NCI-H2107 treated with DMSO at 0.1 percent for 48 hours (cell line): ENCODE data around the gene CHRNB2.

Source experiments
- DNase-seq: peaks from one replicate; lab custom pipeline; 2025; ENCODE audit not compliant: unreplicated experiment; lab: John Stamatoyannopoulos, UW

Gene CHRNB2

DNA sequence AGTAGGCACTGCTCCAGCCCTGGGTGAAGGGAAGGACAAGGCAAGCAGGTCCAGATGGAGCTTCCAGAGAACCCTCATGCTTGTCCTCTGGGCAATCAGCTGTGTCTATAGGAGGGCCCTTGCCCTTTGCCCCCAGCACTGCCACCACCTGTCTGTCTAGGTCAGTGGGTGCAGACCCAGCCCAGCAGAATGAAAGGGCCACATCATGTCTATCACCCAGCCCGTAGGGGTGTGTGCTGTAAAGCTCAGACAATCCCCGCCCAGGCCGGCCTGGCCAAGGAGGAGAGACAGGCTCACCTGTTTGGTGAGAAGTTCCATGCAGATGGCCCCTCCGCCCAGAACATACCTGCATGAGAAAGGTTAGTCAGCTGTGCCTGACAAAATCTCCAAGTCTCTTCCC is 16.1 kb upstream of the CHRNB2 start:
- no peak for DNase-seq

DNA sequence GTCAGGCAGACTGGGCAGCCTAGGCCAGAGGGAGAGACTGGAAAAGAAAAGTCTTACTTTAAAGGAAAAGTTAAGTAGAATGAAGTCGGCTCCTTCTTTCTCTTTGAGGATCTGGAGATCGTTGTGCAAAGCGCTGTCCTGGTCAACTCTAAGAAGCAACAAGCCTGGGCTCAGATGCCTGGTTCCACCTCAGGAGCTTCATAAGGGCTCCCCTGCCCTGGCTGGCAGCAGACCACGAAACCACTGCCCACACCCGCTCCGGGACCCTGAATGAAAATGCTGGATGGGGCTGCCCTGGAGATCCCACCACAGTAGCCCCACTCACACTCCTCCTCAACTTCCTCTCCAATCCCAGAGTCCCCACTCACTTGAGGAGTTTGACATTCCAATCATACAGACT is 15.5 kb upstream of the CHRNB2 start:
- no peak for DNase-seq

DNA sequence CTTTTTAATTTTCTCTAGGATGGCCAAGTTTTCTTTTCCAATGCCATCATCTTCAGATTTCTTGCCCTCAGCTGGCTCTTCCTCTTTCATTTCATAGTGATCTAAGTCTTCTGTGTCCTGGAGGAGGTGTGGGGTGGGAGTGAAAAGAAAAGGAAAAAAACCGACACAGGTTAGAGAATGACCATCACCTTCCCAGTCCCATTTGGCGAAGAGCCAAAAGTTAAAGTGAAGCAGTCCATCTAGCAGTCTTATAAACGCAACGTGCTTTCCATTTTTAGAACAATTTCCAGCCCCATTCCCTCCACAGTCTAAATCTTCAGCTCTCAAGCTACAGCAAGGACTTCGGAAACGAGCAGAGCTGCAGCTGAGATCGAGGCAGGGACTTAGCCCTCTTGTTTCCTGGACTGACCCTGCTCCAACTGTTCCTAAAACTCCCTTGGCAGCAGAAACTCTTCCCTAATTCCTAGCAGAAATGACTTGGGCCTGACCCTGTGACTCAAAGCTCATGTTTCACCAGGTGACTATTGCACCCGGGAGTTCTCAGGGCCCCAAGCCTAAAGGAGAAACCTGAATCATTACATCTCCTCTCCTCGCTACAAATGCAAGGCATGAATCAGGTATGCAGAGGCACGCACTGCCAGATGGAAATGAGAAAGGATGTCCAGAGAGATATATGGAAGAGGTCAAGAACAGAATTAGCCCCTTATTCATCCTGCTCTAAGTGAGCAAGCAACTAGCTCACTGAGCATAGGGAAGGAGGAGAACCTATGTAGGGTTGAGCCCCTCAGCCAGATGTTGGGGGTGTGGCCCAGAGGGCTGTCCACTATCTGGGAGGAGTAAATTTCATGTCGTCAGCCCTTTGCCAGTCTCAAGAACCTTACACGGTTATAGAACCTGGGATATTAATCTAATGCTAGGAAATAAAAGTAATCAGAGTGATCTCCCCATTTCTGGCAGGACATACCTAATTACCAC is 14.2 kb upstream of the CHRNB2 start:
- no peak for DNase-seq

DNA sequence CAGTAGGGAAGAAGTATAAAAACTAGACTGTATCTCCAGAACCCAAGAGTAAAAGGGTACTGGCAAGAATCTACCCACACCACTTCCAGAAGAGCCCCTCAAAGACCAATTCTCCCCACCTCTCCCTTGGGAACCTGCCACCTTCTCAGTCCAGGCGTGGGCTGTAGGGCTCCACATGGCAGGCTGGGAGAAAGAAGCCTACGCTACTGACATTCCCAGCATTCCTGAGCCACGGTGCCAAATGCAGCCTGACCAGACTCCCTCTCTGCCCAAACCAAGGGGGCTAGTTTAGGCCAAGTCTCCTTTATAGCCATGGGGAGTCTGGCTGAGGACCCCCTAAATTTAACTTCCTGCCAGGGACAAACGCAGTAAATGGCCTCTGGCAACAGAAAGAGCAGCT is 11.2 kb upstream of the CHRNB2 start:
- no peak for DNase-seq

DNA sequence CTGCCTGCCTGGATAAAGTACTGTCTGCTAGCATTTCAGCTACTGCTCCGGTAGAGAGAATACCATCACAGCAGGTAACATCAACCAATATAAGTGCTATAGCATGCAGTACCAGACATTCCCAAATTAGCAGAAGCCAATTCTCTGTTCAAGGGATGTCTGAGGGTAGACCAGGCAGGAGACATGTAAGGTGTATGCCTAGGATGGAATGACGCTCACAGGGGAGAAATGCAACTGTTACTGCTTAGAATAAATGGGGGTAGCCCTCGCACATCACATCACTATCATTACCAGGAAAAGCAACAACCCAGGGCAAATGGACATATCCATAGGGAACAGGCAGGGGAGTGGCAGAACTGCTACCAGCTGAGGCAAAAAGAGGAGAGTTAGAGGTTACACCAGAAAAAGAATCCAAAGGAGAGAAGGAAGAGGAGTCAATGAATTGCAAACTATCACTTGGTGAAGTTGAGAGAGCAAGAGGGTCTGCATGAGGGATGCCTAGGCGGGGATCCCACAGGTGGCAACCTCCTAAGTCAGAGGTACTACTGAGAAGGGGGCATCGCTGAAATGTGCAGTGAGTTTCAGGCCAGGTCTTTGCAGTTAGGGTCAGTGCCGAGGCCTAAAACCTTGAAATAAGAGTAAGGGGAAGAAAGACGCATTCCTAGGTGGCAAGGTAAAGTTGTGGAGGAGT is 10.2 kb upstream of the CHRNB2 start:
- DNase-seq = no peak

DNA sequence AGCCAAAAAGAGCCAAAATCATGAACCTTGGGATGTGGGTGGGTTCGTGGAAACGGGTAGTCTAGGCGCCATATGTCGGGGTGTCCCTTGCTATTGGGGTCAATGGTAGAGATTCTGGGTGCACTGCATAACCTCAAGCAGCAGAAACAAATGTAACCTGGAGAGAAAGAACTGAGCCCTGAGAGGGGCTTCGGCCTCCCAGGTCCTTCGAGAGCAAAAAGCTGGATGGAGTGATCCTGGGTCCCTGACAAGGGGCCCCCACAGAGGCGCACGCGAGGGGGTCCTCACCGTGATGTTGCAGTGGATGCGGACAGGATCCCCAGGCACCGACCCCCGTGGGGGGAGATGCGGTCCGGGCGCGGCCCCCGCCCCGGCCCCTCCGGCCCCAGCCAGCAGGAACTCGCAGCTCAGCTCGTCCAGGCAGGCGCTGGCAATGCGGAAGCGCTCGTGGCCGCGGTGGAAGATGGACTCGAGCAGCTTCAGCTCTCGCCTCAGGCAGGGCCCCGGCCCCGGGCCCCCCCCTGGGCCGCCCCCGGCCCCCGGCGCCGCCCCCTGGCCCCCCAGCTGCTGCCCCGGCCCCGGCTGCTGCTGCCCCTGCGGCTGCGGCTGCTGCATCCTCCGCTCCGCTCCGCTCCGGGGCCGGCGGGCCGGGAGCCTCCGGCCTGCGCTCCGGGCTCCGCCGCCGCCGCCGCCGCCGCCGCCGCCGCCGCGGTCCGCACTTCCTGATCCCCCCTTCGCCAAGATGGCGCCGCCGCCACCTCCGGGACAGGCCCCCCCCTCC is 9.4 kb upstream of the CHRNB2 start, which contains the start of gene UBE2Q1:
Gene UBE2Q1, minus strand, starts transcription at position 724 of the 781 bp plus-strand sequence. Its CDS starts 109 bp downstream, at position 615.
- DNase-seq = no peak

DNA sequence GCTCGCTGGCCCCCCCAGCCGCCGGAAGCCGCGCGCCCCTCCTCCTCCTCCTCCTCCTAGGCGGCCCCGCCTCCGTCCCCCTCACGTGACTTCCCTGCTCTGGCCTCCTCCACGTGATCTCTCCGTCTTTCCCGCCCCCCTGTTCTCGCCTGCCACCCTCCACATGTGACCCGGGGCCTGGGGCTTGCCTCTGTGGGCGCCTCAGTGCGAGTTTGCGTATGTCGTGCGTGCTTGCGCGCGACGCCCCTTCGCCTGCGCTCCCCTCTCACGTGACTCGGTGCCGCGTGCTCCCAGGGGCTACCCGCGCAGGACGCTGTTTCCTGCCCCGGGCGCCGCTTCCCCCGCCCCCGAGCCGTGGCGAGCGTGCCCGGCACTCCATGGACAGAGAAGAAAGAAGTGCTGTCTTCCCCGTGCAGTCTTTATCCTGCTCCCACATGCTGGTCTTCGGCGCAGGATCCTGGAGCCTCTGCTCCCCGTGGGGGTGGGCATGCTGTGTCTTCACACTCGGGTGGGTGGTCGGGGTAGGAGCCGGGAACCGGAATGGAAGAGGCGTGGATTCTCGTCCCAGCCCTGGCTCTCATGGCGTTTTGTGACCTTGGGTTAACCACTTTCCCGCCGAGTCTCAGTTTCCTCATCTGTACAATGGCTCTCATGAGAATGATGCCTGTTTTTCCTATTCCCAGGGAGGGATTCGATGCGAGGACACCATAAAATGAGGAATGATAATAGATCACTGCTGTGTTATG is 8.7 kb upstream of the CHRNB2 start:
- DNase-seq = peak; percentile 99

DNA sequence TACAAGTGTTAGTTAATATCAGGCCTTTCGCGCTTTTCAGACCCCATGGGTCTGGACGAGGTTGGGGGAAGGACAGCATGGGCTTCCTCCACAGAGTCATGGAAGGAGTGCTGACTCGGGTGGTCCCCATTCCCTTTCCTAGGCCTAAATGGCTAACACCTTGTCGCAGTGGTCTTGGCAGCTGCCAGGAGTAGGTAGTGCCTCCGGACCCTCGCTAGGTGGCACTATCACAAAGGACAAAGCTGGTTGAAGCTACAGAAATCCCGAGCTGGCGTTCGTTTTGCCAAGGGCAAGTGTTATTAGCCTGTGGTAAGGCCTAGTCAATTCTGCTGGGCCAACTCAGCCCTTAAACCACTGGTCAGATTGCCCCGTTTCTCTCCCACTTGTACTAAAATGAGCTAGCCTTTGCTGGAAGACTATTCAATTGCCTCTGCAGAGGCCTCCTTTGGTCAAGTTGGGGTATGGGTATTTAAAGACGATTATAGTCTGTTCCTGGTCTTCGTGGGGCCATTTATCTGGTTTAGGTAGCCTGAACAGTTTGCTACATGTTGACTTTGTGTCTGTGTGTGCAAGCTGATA is 8.0 kb upstream of the CHRNB2 start:
- DNase-seq = peak; percentile 95

DNA sequence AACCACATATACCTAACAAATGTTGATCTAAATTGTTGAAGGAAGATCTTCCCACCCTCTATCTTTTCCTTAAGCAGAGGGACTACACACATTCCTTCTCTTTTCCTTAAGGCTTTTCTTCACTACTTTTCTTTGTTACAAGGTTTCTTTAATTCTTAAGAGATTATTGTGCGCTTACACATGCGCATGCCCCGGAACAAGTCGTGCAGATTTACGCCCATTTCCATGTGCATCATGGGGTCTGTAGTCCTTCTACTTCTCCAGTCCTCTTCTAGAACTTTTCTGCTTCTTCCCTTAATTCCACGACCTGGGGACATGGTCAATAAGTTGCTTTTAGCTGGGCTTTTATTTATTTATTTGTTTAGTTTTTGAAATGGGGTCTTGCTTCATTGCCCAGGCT is 1.7 kb upstream of the CHRNB2 start:
- DNase-seq = no peak

DNA sequence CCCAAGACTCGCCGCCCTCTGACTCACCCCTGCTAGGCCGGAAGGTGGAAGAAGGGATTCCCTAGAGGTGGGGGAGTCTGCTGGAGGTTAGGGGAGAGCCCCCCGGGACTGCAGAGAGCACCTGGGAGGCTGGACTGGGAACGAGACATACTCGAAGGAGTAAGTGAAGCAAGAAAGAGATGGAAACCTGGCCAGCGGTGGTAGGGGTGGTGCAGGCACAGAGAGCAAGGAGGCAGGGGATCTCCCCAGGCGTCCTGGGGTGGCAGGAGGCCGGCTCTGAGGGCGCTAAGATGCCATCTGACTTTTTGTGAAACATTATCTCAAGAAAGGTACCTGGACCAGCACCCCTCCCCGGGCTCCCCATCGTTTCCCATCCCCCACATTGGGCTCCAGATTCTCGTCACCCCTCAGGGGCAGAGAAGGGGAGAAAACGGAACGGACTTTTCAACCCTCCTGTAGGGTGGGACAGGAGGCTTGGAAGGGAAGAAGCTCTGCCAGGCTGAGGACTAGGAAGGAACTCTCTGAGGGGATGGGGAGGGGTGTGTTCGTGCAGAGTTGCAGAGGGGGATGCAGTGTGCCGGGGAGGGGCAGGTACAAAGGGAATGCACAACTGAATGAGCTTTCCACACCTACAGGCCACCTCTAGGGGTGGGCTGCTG is 708 bp downstream of the CHRNB2 start:
- DNase-seq = no peak

DNA sequence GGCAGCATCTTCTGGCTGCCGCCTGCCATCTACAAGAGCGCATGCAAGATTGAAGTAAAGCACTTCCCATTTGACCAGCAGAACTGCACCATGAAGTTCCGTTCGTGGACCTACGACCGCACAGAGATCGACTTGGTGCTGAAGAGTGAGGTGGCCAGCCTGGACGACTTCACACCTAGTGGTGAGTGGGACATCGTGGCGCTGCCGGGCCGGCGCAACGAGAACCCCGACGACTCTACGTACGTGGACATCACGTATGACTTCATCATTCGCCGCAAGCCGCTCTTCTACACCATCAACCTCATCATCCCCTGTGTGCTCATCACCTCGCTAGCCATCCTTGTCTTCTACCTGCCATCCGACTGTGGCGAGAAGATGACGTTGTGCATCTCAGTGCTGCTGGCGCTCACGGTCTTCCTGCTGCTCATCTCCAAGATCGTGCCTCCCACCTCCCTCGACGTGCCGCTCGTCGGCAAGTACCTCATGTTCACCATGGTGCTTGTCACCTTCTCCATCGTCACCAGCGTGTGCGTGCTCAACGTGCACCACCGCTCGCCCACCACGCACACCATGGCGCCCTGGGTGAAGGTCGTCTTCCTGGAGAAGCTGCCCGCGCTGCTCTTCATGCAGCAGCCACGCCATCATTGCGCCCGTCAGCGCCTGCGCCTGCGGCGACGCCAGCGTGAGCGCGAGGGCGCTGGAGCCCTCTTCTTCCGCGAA is 3.8 kb downstream of the CHRNB2 start:
- DNase-seq = no peak

DNA sequence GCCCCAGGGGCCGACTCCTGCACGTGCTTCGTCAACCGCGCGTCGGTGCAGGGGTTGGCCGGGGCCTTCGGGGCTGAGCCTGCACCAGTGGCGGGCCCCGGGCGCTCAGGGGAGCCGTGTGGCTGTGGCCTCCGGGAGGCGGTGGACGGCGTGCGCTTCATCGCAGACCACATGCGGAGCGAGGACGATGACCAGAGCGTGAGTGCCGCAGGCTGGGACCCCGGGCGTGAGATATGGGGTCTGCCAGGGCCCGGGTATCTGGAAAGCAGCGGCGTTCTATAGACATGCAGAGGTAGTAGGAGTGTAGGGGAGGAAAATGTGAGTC is 4.3 kb downstream of the CHRNB2 start:
- no peak for DNase-seq

DNA sequence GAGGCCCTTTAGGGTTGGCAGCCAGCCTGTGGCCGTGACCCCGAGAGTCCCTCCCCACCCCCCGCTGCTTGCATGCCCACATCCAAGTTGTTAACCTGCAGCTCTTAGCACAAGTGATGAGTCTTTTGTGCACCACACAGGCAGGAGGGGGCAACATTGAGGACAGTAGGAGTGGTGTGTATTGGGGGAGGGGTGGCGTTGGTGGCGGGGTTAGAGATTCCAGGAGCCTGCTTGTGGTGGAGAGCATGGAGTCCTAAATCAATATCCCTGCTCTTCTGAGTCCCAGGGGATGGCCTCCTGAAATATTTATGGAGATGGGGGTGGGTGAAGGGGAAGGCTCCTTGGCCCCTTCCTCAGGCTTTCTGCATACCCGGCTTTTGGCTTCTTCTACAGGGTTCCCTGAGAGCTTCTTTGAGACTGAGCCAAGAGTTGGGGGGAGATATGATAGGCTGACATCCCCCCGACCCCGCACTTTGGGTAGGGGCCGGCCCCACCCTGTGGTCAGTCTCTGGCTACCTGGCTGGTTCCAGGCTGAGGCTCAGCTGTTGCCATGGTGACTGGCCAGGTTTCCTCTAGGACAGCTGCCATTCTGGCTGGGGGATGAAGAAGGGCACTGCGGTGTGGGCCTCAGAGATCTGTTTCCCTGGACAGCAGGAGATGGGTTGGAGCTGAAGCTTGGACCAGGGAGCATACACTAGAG is 5.0 kb downstream of the CHRNB2 start:
- DNase-seq = no peak

DNA sequence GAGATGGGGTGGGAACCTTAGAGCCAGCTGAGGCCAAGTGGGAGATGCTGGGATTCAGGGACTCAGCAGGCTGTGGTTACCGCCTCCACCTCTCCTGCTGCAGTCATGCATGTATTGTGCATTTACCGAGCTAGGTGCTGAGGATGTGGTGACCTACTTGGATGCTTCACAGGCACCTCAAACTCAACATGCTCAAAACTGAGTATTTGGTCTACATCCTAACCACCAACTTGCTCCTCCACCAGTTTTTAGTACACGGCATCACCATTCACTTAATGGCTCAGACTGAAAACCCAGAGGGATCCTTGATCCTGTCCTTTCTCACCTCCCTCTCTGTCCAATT is 5.6 kb downstream of the CHRNB2 start:
- DNase-seq = no peak

DNA sequence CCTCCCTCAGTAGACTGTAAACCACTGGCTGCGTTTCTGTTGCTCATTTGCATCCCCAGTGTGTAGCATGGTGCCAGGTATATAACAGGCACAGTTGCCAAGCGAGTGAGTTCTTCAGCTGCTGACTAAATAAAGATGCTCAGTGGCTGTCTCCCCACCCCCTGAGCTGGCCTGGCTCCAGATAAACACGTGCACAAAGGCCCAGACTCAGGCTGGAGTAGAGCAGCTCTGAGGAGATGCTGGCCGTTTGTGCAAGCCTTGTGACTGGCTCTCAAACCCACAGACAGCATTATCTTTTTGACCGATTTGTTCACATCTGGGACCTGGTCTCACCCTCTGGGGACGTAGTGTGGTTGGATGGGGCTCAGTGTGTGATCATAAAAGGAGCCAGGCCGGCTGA is 7.1 kb downstream of the CHRNB2 start:
- DNase-seq = peak; percentile 65

DNA sequence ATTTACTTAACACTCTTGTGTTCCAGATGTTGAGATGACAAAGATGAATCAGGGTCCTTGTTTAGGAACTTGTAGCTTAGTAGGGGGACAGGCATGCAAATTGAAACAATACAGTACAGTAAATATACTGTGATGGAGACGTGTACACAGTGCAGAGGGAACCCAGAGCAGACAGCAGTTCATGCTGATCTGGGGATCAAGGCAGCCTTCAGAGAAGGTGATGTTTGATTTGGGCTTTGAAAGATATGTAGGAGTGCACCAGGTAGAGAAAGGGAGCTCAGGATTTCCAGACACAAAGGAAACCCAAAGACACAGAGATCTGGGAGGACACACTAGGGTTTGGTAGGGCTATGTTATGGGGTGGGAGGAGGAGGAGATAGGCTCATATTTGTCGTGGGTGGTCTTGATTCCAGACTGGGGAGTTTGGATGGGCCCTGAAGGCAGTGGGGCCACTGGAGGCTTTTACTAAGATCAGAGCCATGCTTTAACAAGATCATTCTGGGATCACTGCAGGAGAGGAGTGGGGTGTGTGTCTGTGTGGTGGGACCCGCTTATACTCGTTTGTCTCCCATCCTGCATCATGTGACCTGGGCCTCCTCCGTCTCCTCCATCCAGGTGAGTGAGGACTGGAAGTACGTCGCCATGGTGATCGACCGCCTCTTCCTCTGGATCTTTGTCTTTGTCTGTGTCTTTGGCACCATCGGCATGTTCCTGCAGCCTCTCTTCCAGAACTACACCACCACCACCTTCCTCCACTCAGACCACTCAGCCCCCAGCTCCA is 7.8 kb downstream of the CHRNB2 start:
- no peak for DNase-seq

DNA sequence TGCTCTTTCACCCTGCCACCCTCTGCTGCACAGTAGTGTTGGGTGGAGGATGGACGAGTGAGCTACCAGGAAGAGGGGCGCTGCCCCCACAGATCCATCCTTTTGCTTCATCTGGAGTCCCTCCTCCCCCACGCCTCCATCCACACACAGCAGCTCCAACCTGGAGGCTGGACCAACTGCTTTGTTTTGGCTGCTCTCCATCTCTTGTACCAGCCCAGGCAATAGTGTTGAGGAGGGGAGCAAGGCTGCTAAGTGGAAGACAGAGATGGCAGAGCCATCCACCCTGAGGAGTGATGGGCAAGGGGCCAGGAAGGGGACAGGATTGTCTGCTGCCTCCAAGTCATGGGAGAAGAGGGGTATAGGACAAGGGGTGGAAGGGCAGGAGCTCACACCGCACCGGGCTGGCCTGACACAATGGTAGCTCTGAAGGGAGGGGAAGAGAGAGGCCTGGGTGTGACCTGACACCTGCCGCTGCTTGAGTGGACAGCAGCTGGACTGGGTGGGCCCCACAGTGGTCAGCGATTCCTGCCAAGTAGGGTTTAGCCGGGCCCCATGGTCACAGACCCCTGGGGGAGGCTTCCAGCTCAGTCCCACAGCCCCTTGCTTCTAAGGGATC is 8.5 kb downstream of the CHRNB2 start:
- no peak for DNase-seq
